Naive thymus-derived CD4-positive, alpha-beta T cell (primary cell): ENCODE data around the gene RIT1. TPM values are rescaled to one million over a fixed set of nuclear protein-coding genes. Genes with fewer than 3 reads are reported as not detected.

Source experiments
- ATAC-seq: fragments of 150-1000 bp; cut with Tn5 transposase; 2 replicates; pipeline ENCODE4 v1.10.0; 2021; ENCODE audit warnings: mild to moderate bottlenecking, moderate library complexity
- CTCF ChIA-PET: fragments of 350-600 bp; sonication (Branson Sonifier 250); formaldehyde crosslinking; loops from one replicate; lab custom pipeline; 2021; ENCODE audit warnings: antibody characterized with exemption; lab: Charles Lee
- POLR2A ChIA-PET: fragments of 350-600 bp; sonication (Branson Sonifier 250); formaldehyde crosslinking; loops from one replicate; lab custom pipeline; 2021; ENCODE audit warnings: antibody characterized with exemption, inconsistent platforms; lab: Charles Lee
- DNase-seq, 9 donors: peaks; one replicate each; pipeline versions ENCODE4 v3.0.0 to v3.0.0-alpha.2; 2020 to 2022; ENCODE audit warnings: mixed read lengths in 1 of 9
- H3K27ac ChIP-seq: one replicate; pipeline ENCODE4 v1.7.0; 2013; ENCODE audit warnings: mild to moderate bottlenecking, low read depth, low read length, moderate library complexity
- H3K27me3 ChIP-seq, 2 donors: one replicate each; pipeline ENCODE4 v1.7.0; 2013; ENCODE audit warnings: low read length in 2 of 2, mild to moderate bottlenecking in 2 of 2, moderate library complexity in 2 of 2; ENCODE audit not compliant: control insufficient read depth in 2 of 2, insufficient read depth in 2 of 2
- H3K36me3 ChIP-seq, 3 experiments: 1 replicate in 2 of 3; 2 replicates in 1 of 3; pipeline ENCODE4 v1.7.0; 2013; ENCODE audit warnings: low read length in 3 of 3, mild to moderate bottlenecking in 3 of 3, moderate library complexity in 1 of 3; ENCODE audit not compliant: insufficient read depth in 3 of 3, control insufficient read depth in 2 of 3
- H3K4me1 ChIP-seq, 2 donors: one replicate each; pipeline ENCODE4 v1.7.0; 2013; ENCODE audit warnings: low read length in 2 of 2, mild to moderate bottlenecking in 2 of 2, moderate library complexity in 1 of 2; ENCODE audit not compliant: control insufficient read depth in 2 of 2, insufficient read depth in 2 of 2
- H3K4me3 ChIP-seq: 2 replicates; pipeline ENCODE4 v1.7.0; 2013; ENCODE audit warnings: mild to moderate bottlenecking, low read length
- H3K9me3 ChIP-seq, 3 experiments: 1 replicate in 2 of 3; 2 replicates in 1 of 3; pipeline ENCODE4 v1.7.0; 2013; ENCODE audit warnings: low read length in 3 of 3; ENCODE audit not compliant: control insufficient read depth in 2 of 3
- H3K27ac Mint-ChIP-seq, 9 donors: one replicate each; pipeline ENCODE4 v1.8.0; 2020 to 2022; ENCODE audit warnings: mixed read lengths in 9 of 9, mild to moderate bottlenecking in 8 of 9, moderate library complexity in 5 of 9, inconsistent platforms in 2 of 9
- H3K27me3 Mint-ChIP-seq, 5 donors: one replicate each; pipeline ENCODE4 v1.8.0; 2021 to 2022; ENCODE audit warnings: mixed read lengths in 5 of 5, mild to moderate bottlenecking in 1 of 5
- H3K36me3 Mint-ChIP-seq, 5 donors: one replicate each; pipeline ENCODE4 v1.8.0; 2020 to 2022; ENCODE audit warnings: mixed read lengths in 5 of 5, mild to moderate bottlenecking in 3 of 5, inconsistent platforms in 1 of 5
- H3K4me1 Mint-ChIP-seq, 7 donors: one replicate each; pipeline ENCODE4 v1.8.0; 2020 to 2022; ENCODE audit warnings: mixed read lengths in 7 of 7, mild to moderate bottlenecking in 3 of 7, inconsistent platforms in 1 of 7
- H3K4me3 Mint-ChIP-seq, 10 donors: one replicate each; pipeline ENCODE4 v1.8.0; 2020 to 2022; ENCODE audit warnings: mild to moderate bottlenecking in 10 of 10, mixed read lengths in 10 of 10, moderate library complexity in 6 of 10, inconsistent platforms in 2 of 10
- H3K9me3 Mint-ChIP-seq, 11 donors: one replicate each; pipeline ENCODE4 v1.8.0; 2020 to 2022; ENCODE audit warnings: mixed read lengths in 11 of 11, mild to moderate bottlenecking in 4 of 11, inconsistent platforms in 1 of 11, moderate library complexity in 1 of 11
- intact Hi-C, 2 donors: fragments of 100-400 bp; cut with micrococcal nuclease; formaldehyde crosslinking; loops; one replicate each; pipeline ENCODE4 v1.15.1; 2023
- polyA plus RNA-seq, 2 donors: library from polyadenylated mRNA; unstranded; fragments of 300-500 nt; fragmentation: Illumina TruSeq; gene quantifications; one replicate each; pipeline ENCODE4 v1.2.3, GENCODE V29; 2021
- total RNA-seq, 6 experiments: library from RNA in 5 of 6; stranded (reverse) in 5 of 6; gene quantifications; 1 replicate in 5 of 6; 2 replicates in 1 of 6; pipeline ENCODE4 v1.2.3 and lab custom pipeline; 2021 to 2026

Gene RIT1
- total and polyA plus RNA-seq, 7 experiments from 2014 or later: 19.1 to 83.9 (median 38.4) TPM

DNA sequence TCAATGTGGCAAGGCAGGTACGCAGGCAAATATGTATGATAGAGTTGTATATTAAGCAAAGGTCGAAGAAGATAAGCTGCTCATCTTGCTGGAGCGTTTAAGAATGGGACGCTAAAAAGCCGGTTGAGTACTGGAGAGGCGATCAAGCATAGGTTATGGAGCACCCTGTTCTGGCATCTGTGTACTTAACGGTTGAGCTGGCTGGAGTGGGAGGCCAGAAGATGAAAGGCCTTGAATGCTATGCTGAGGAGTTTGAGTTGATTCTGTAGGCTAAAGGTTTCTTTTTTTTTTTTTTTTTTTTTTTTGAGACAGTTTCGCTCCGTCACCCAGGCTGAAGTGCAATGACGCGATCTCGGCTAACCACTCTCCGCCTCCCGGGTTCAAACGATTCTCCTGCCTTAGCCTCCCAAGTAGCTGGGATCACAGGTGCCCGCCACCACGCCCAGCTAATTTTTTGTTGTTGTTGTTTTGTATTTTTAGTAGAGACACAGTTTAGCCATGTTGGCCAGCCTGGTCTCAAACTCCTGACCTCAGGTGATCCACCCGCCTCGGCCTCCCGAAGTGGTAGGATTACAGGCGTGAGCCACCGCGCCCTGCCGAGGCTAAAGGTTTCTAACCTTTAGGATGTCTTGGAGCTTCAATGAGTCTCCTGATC lies 23.9 kb upstream of the RIT1 start:
- ATAC-seq: no peak
- no peak overlapping the region for H3K4me3 Mint-ChIP-seq
- H3K27me3 ChIP-seq: no peaks in the 10 kb centered on the region
- POLR2A ChIA-PET: interaction anchor here (0.6 to 4.1 kb wide), 15 partner anchors 9 to 832 kb away, joined by 3 to 47 read pairs (median 5); partner anchors contain the start of genes ARHGEF2 and SSR2
- H3K4me1 ChIP-seq: peaks cover 40 to 45% of the 10 kb centered on the region in 2 donors
- no peaks in the 10 kb centered on the region for H3K27me3 Mint-ChIP-seq
- DNase-seq: no peak
- H3K4me3 ChIP-seq: peak overlapping the region; percentile 51
- intact Hi-C loops: loop anchor here (1.0 to 5.0 kb wide), 17 partner anchors 11 to 627 kb away; partner anchors contain the start of genes LAMTOR2 (in 2 of the 2), RIT1 (in 2 of the 2), ARHGEF2 (in 1 of the 2) and CCT3 (in 1 of the 2)
- peaks cover 0 to 14% (median 0%) of the 10 kb centered on the region in 5 donors for H3K36me3 Mint-ChIP-seq
- H3K9me3 ChIP-seq: no peaks in the 10 kb centered on the region
- H3K9me3 Mint-ChIP-seq: no peaks in the 10 kb centered on the region
- peaks cover 3 to 28% (median 8%) of the 10 kb centered on the region in 3 experiments for H3K36me3 ChIP-seq
- H3K27ac Mint-ChIP-seq: peak overlapping the region in 1 of 9 donors; percentile 22
- peaks cover 20 to 41% (median 36%) of the 10 kb centered on the region in 7 donors for H3K4me1 Mint-ChIP-seq
- CTCF ChIA-PET: interaction anchor here (0.6 to 3.9 kb wide), 4 partner anchors 33 to 132 kb away, joined by 3 to 29 read pairs (median 4); no protein-coding TSS in a partner anchor
- H3K27ac ChIP-seq: peak overlapping the region; percentile 89

- peaks cover 40 to 42% of the 10 kb centered on the region in 2 donors for H3K4me1 ChIP-seq
- Mint-ChIP-seq H3K4me1 (peaks cover 15 to 42% (median 37%) of the 10 kb centered on the region in 7 donors), H3K36me3 (peaks cover 0 to 17% (median 3%) of the 10 kb centered on the region in 5 donors), H3K27ac (peak within 1 kb of the TSS in 1 of 9 donors; percentile 22), H3K9me3 (no peaks in the 10 kb centered on the region), H3K4me3 (no peak within 1 kb of the TSS), H3K27me3 (no peaks in the 10 kb centered on the region)
- H3K4me3 ChIP-seq: peak within 1 kb of the TSS; percentile 87
- intact Hi-C loops: loop anchor here (1.0 to 5.0 kb wide), 17 partner anchors 12 to 626 kb away; partner anchors contain the start of genes LAMTOR2 (in 2 of the 2), RIT1 (in 2 of the 2), ARHGEF2 (in 1 of the 2) and CCT3 (in 1 of the 2)
- no peaks in the 10 kb centered on the region for H3K9me3 ChIP-seq
- ChIA-PET POLR2A (interaction anchor here (0.6 to 4.1 kb wide), 24 partner anchors 10 to 927 kb away, joined by 3 to 47 read pairs (median 4); partner anchors contain the start of genes ARHGEF2, SSR2 and SYT11), CTCF (interaction anchor here (0.5 to 3.9 kb wide), 4 partner anchors 19 to 54 kb away, joined by 4 to 29 read pairs (median 7); no protein-coding TSS in a partner anchor)
- peak within 1 kb of the TSS; percentile 89 for H3K27ac ChIP-seq
- DNase-seq (peak; percentile 79 to 98 (median 97)), ATAC-seq (peak; percentile 97)
- H3K27me3 ChIP-seq: no peaks in the 10 kb centered on the region
- peaks cover 6 to 31% (median 11%) of the 10 kb centered on the region in 3 experiments for H3K36me3 ChIP-seq
Observed at GRCh38 chr1:155934097-155934935, 23.2 kb upstream of the RIT1 start, which contains the start of gene KHDC4. Gene KHDC4 (minus strand): TSS chr1:155934413. CDS start chr1:155934373, 40 bp downstream.

DNA sequence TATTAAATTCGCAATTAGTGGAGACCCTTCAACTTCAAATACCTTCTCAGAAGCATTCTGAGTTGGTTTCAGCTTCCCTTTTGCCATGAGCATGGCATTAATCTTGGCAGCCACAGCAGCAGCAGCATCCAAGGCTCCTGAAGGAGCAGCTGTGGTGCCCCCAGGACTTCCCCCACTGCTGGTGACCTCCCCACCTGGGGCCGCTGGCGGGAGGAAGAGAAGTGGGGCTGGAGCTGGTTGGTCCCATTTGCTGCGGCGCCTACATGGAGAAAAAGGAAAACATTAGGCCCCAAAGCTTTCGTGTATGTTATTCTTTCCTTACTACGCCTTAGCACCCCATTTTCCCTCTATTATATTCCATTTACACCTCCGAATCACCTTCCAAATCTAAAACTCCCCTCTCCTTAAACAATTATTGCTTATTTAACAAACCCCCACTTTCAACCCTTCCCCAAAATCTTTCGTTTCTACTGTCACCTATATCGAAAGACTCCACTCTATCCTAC lies 22.5 kb upstream of the RIT1 start:
- H3K27me3 Mint-ChIP-seq: no peaks in the 10 kb centered on the region
- Histone ChIP-seq H3K36me3 (peaks cover 12 to 38% (median 16%) of the 10 kb centered on the region in 3 experiments), H3K4me3 (peak overlapping the region; percentile 87), H3K27ac (peak overlapping the region; percentile 89), H3K27me3 (no peaks in the 10 kb centered on the region), H3K9me3 (no peaks in the 10 kb centered on the region), H3K4me1 (peaks cover 40 to 42% of the 10 kb centered on the region in 2 donors)
- H3K27ac Mint-ChIP-seq: no peak overlapping the region
- DNase-seq (peak in 1 of 9 donors; percentile 12), ATAC-seq (no peak)
- H3K9me3 Mint-ChIP-seq: no peaks in the 10 kb centered on the region
- H3K4me3 Mint-ChIP-seq: no peak overlapping the region
- intact Hi-C loops: loop anchor here (1.0 to 5.0 kb wide), 17 partner anchors 13 to 625 kb away; partner anchors contain the start of genes LAMTOR2 (in 2 of the 2), RIT1 (in 2 of the 2), ARHGEF2 (in 1 of the 2) and CCT3 (in 1 of the 2)
- ChIA-PET POLR2A (interaction anchor here (0.7 to 4.1 kb wide), 16 partner anchors 11 to 123 kb away, joined by 3 to 47 read pairs (median 5); partner anchors contain the start of genes ARHGEF2 and SYT11), CTCF (interaction anchor here (2.1 to 3.9 kb wide), 2 partner anchors 43 to 55 kb away, joined by 9 to 29 read pairs; no protein-coding TSS in a partner anchor)
- H3K4me1 Mint-ChIP-seq: peaks cover 18 to 47% (median 41%) of the 10 kb centered on the region in 7 donors
- H3K36me3 Mint-ChIP-seq: peaks cover 0 to 22% (median 7%) of the 10 kb centered on the region in 5 donors

- CTCF ChIA-PET: interaction anchor here (0.9 to 3.9 kb wide), 5 partner anchors 12 to 62 kb away, joined by 3 to 29 read pairs (median 3); no protein-coding TSS in a partner anchor
- DNase-seq (no peak), ATAC-seq (no peak)
- peaks cover 11 to 41% (median 33%) of the 10 kb centered on the region in 7 donors for H3K4me1 Mint-ChIP-seq
- peak overlapping the region; percentile 89 for H3K27ac ChIP-seq
- H3K4me3 ChIP-seq: no peak overlapping the region
- H3K36me3 ChIP-seq: peaks cover 16 to 48% (median 17%) of the 10 kb centered on the region in 3 experiments
- peak overlapping the region in 6 of 10 donors; percentile 32 to 71 (median 48) for H3K4me3 Mint-ChIP-seq
- H3K27ac Mint-ChIP-seq: peak overlapping the region in 2 of 9 donors; percentile 28 to 77
- H3K36me3 Mint-ChIP-seq: peaks cover 0 to 24% (median 11%) of the 10 kb centered on the region in 5 donors
- no peaks in the 10 kb centered on the region for H3K27me3 ChIP-seq
- POLR2A ChIA-PET: interaction anchor here (0.6 to 4.1 kb wide), 7 partner anchors 10 to 272 kb away, joined by 3 to 46 read pairs (median 8); partner anchors contain the start of gene ARHGEF2
- peaks cover 40 to 42% of the 10 kb centered on the region in 2 donors for H3K4me1 ChIP-seq
- intact Hi-C loops: loop anchor here in 1 of 2 donors (5.0 kb wide), 1 partner anchor 405 kb away; the partner anchor contains the start of genes CCT3 and TSACC
- H3K9me3 ChIP-seq: no peaks in the 10 kb centered on the region
- H3K27me3 Mint-ChIP-seq: no peaks in the 10 kb centered on the region
- no peaks in the 10 kb centered on the region for H3K9me3 Mint-ChIP-seq
Observed at GRCh38 chr1:155932487-155932886, 21.3 kb upstream of the RIT1 start.

GRCh38 chr1:155932081-155932480 lies 20.9 kb upstream of the RIT1 start:
- no peaks in the 10 kb centered on the region for H3K27me3 ChIP-seq
- H3K4me3 ChIP-seq: no peak overlapping the region
- CTCF ChIA-PET: interaction anchor here (1.1 to 3.9 kb wide), 3 partner anchors 11 to 56 kb away, joined by 3 to 29 read pairs (median 3); no protein-coding TSS in a partner anchor
- DNase-seq: no peak
- H3K27me3 Mint-ChIP-seq: no peaks in the 10 kb centered on the region
- intact Hi-C loops: loop anchor here in 1 of 2 donors (5.0 kb wide), 1 partner anchor 405 kb away; the partner anchor contains the start of genes CCT3 and TSACC
- H3K36me3 Mint-ChIP-seq: peaks cover 0 to 25% (median 12%) of the 10 kb centered on the region in 5 donors
- POLR2A ChIA-PET: interaction anchor here (0.6 to 4.1 kb wide), 5 partner anchors 12 to 45 kb away, joined by 4 to 46 read pairs (median 11); partner anchors contain the start of gene ARHGEF2
- peaks cover 40 to 42% of the 10 kb centered on the region in 2 donors for H3K4me1 ChIP-seq
- H3K4me1 Mint-ChIP-seq: peaks cover 11 to 41% (median 34%) of the 10 kb centered on the region in 7 donors
- peaks cover 20 to 52% (median 21%) of the 10 kb centered on the region in 3 experiments for H3K36me3 ChIP-seq
- peak overlapping the region in 2 of 9 donors; percentile 28 to 77 for H3K27ac Mint-ChIP-seq
- no peaks in the 10 kb centered on the region for H3K9me3 Mint-ChIP-seq
- H3K4me3 Mint-ChIP-seq: peak overlapping the region in 7 of 10 donors; percentile 23 to 71 (median 52)
- H3K9me3 ChIP-seq: no peaks in the 10 kb centered on the region
- H3K27ac ChIP-seq: peak overlapping the region; percentile 44
- no peak for ATAC-seq
